NCI-H69 (cell line): ENCODE measurements around the gene MACROD2.
A peak's percentile ranks its signal among the peaks of the same experiment; 100 is the strongest.

Experiments
- DNase-seq: peaks from one replicate; lab custom pipeline; 2025; lab: John Stamatoyannopoulos, UW

MACROD2 gene

GRCh38 chr20:15342991-15343523 lies 1347.7 kb downstream of the MACROD2 start:
- no peak for DNase-seq

GRCh38 chr20:15345287-15345686 lies 1350.0 kb downstream of the MACROD2 start:
- DNase-seq: no peak

- DNase-seq: no peak
Measured at GRCh38 chr20:15346657-15347280, 1351.5 kb downstream of the MACROD2 start.

- DNase-seq: no peak
Measured at GRCh38 chr20:15359056-15359455, 1363.7 kb downstream of the MACROD2 start.

- DNase-seq: peak; percentile 84
Measured at GRCh38 chr20:15362849-15363248, 1367.5 kb downstream of the MACROD2 start.

GRCh38 chr20:15364781-15365180 lies 1369.5 kb downstream of the MACROD2 start:
- DNase-seq: no peak

GRCh38 chr20:15370370-15370769 lies 1375.1 kb downstream of the MACROD2 start:
- DNase-seq: no peak

- DNase-seq: peak; percentile 10
Measured at GRCh38 chr20:15374682-15375081, 1379.4 kb downstream of the MACROD2 start.

GRCh38 chr20:15375836-15376235 lies 1380.5 kb downstream of the MACROD2 start:
- no peak for DNase-seq

GRCh38 chr20:15377603-15378002 lies 1382.3 kb downstream of the MACROD2 start:
- peak; percentile 4 for DNase-seq

- DNase-seq: peak; percentile 12
Measured at GRCh38 chr20:15378151-15378550, 1382.8 kb downstream of the MACROD2 start.

- DNase-seq: no peak
Measured at GRCh38 chr20:15379681-15380296, 1384.5 kb downstream of the MACROD2 start.

- no peak for DNase-seq
Measured at GRCh38 chr20:15380770-15381169, 1385.5 kb downstream of the MACROD2 start.

- no peak for DNase-seq
Measured at GRCh38 chr20:15387228-15387627, 1391.9 kb downstream of the MACROD2 start.

GRCh38 chr20:15395457-15395856 lies 1400.1 kb downstream of the MACROD2 start:
- peak; percentile 83 for DNase-seq

GRCh38 chr20:15396026-15396425 lies 1400.7 kb downstream of the MACROD2 start:
- DNase-seq: no peak

- DNase-seq: no peak
Measured at GRCh38 chr20:15396900-15397299, 1401.6 kb downstream of the MACROD2 start.

GRCh38 chr20:15399781-15400180 lies 1404.5 kb downstream of the MACROD2 start:
- DNase-seq: no peak

- DNase-seq: no peak
Measured at GRCh38 chr20:15406072-15406471, 1410.8 kb downstream of the MACROD2 start.

GRCh38 chr20:15411781-15412180 lies 1416.5 kb downstream of the MACROD2 start:
- no peak for DNase-seq

- DNase-seq: no peak
Measured at GRCh38 chr20:15415908-15416307, 1420.6 kb downstream of the MACROD2 start.

GRCh38 chr20:15419856-15420255 lies 1424.5 kb downstream of the MACROD2 start:
- no peak for DNase-seq

GRCh38 chr20:15422966-15423365 lies 1427.7 kb downstream of the MACROD2 start:
- DNase-seq: no peak

GRCh38 chr20:15439551-15439950 lies 1444.2 kb downstream of the MACROD2 start:
- DNase-seq: no peak
